ENCODE measurements around the gene ZNF22. TPM values are rescaled to one million over a fixed set of nuclear protein-coding genes. Genes with fewer than 3 reads are reported as not detected.

ZNF22 gene
- total and polyA plus RNA-seq, 8 donors = 0.58 to 39.8 (median 15.9) TPM

- 71 to 84% (median 78%) methylated on average over 10 to 11 of the region's 11 CpGs for WGBS, 5 donors
- H3K27me3 ChIP-seq = no peaks in the 10 kb centered on the region
- intact Hi-C loops (cut with DNase I; ENCODE audit: low total_unique reads) = loop anchor here (5.0 kb wide), 1 partner anchor 36 kb away; no protein-coding TSS in a partner anchor
- peak overlapping the region in 4 of 5 donors; percentile 39 to 70 (median 54) for H3K27ac ChIP-seq
- H3K4me1 ChIP-seq = peaks cover 40 to 68% (median 60%) of the 10 kb centered on the region in 4 donors
- peak overlapping the region in 1 of 4 donors; percentile 3 for H3K4me3 ChIP-seq
- TF ChIP-seq POLR2AphosphoS5 (IDR thresholded peaks at IDR 0.05) = peak in 1 of 3 donors; percentile 26
- TF ChIP-seq POLR2A (IDR thresholded peaks at IDR 0.05) = no peak
- TF ChIP-seq EP300 (IDR thresholded peaks at IDR 0.05) = no peak
- peaks cover 9 to 41% (median 30%) of the 10 kb centered on the region in 4 donors for H3K36me3 ChIP-seq
- no peak for DNase-seq
- H3K9me3 ChIP-seq = no peaks in the 10 kb centered on the region
These were observed 32.0 kb upstream of the ZNF22 start for GRCh38 chr10:44968500-44969400.

GRCh38 chr10:44969854-44970253 lies 30.9 kb upstream of the ZNF22 start:
- intact Hi-C loops (cut with DNase I; ENCODE audit: low total_unique reads) = loop anchor here (5.0 kb wide), 1 partner anchor 38 kb away; no protein-coding TSS in a partner anchor
- no peak for TF ChIP-seq EP300 (IDR thresholded peaks at IDR 0.05)
- peak in 2 of 3 donors; percentile 3 to 20 for TF ChIP-seq POLR2AphosphoS5 (IDR thresholded peaks at IDR 0.05)
- no peak for TF ChIP-seq POLR2A (IDR thresholded peaks at IDR 0.05)
- no peak for TF ChIP-seq CTCF (IDR thresholded peaks at IDR 0.05)
- Histone ChIP-seq H3K27me3 (no peaks in the 10 kb centered on the region), H3K4me1 (peaks cover 39 to 68% (median 59%) of the 10 kb centered on the region in 4 donors), H3K27ac (no peak overlapping the region), H3K9me3 (no peaks in the 10 kb centered on the region), H3K36me3 (peaks cover 9 to 41% (median 30%) of the 10 kb centered on the region in 4 donors), H3K4me3 (no peak overlapping the region)
- 90 to 100% (median 93%) methylated on average over 7 to 9 of the region's 9 CpGs for WGBS, 5 donors
- no peak for DNase-seq

GRCh38 chr10:44970812-44971395 lies 29.8 kb upstream of the ZNF22 start:
- peaks cover 9 to 41% (median 30%) of the 10 kb centered on the region in 4 donors for H3K36me3 ChIP-seq
- H3K27ac ChIP-seq = no peak overlapping the region
- no peak overlapping the region for H3K4me3 ChIP-seq
- intact Hi-C loops (cut with DNase I; ENCODE audit: low total_unique reads) = no loop called here
- TF ChIP-seq CTCF (IDR thresholded peaks at IDR 0.05) (no peak), EP300 (IDR thresholded peaks at IDR 0.05) (no peak), POLR2A (IDR thresholded peaks at IDR 0.05) (no peak), POLR2AphosphoS5 (IDR thresholded peaks at IDR 0.05) (no peak)
- no peaks in the 10 kb centered on the region for H3K9me3 ChIP-seq
- H3K27me3 ChIP-seq = no peaks in the 10 kb centered on the region
- no peak for DNase-seq
- WGBS, 5 donors = 89 to 94% (median 92%) methylated on average over 6 to 8 of the region's 8 CpGs
- H3K4me1 ChIP-seq = peaks cover 45 to 68% (median 58%) of the 10 kb centered on the region in 4 donors

GRCh38 chr10:44971434-44971833 lies 29.3 kb upstream of the ZNF22 start:
- H3K9me3 ChIP-seq = no peaks in the 10 kb centered on the region
- H3K36me3 ChIP-seq = peaks cover 9 to 41% (median 31%) of the 10 kb centered on the region in 4 donors
- DNase-seq = no peak
- peaks cover 47 to 68% (median 58%) of the 10 kb centered on the region in 4 donors for H3K4me1 ChIP-seq
- whole genome bisulfite sequencing, 5 donors = 78 to 92% (median 90%) methylated on average over 9 to 11 of the region's 11 CpGs
- no peak for TF ChIP-seq EP300 (IDR thresholded peaks at IDR 0.05)
- TF ChIP-seq POLR2A (IDR thresholded peaks at IDR 0.05) = no peak
- TF ChIP-seq CTCF (IDR thresholded peaks at IDR 0.05) = no peak
- TF ChIP-seq POLR2AphosphoS5 (IDR thresholded peaks at IDR 0.05) = no peak
- H3K27ac ChIP-seq = no peak overlapping the region
- intact Hi-C loops (cut with DNase I; ENCODE audit: low total_unique reads) = no loop called here
- H3K4me3 ChIP-seq = no peak overlapping the region
- no peaks in the 10 kb centered on the region for H3K27me3 ChIP-seq

All from stomach (tissue), 9 donors.